Neural crest cell (in vitro differentiated cells): ENCODE results near the gene DBP. TPM values are rescaled to one million over a fixed set of nuclear protein-coding genes. Genes with fewer than 3 reads are reported as not detected.

Source experiments
- DNase-seq: peaks from one replicate; pipeline ENCODE4 v3.0.0; 2021; ENCODE audit warnings: low read depth, mixed read lengths, low spot score
- H3K27ac Mint-ChIP-seq: one replicate; pipeline ENCODE4 v1.8.0; 2021; ENCODE audit warnings: mild to moderate bottlenecking, mixed read lengths; ENCODE audit not compliant: unreplicated experiment
- H3K27me3 Mint-ChIP-seq: 2 replicates; pipeline ENCODE4 v1.8.0; 2021; ENCODE audit warnings: low read depth, mild to moderate bottlenecking, mixed read lengths
- H3K36me3 Mint-ChIP-seq: 2 replicates; pipeline ENCODE4 v1.8.0; 2021; ENCODE audit warnings: low read depth, mild to moderate bottlenecking, mixed read lengths
- H3K4me1 Mint-ChIP-seq: 2 replicates; pipeline ENCODE4 v1.8.0; 2021; ENCODE audit warnings: mixed read lengths
- H3K4me3 Mint-ChIP-seq: one replicate; pipeline ENCODE4 v1.8.0; 2021; ENCODE audit warnings: mild to moderate bottlenecking, mixed read lengths
- H3K9me3 Mint-ChIP-seq: 2 replicates; pipeline ENCODE4 v1.8.0; 2021; ENCODE audit warnings: mixed read lengths
- total RNA-seq: library from RNA; stranded (reverse); gene quantifications from 2 replicates; pipeline ENCODE4 v1.2.1, GENCODE V29; 2021
- TF ChIP-seq, protein P1 (sequence below): fragments of 200-600 bp; sonication (generic); conservative IDR thresholded peaks from 2 replicates; pipeline ENCODE4 v1.5.0; 2021; ENCODE audit warnings: antibody characterized with exemption, mild to moderate bottlenecking

The DBP gene
- total RNA-seq, 1 donor from 2014 or later = 5.2 TPM

- TF ChIP-seq, protein P1, sequence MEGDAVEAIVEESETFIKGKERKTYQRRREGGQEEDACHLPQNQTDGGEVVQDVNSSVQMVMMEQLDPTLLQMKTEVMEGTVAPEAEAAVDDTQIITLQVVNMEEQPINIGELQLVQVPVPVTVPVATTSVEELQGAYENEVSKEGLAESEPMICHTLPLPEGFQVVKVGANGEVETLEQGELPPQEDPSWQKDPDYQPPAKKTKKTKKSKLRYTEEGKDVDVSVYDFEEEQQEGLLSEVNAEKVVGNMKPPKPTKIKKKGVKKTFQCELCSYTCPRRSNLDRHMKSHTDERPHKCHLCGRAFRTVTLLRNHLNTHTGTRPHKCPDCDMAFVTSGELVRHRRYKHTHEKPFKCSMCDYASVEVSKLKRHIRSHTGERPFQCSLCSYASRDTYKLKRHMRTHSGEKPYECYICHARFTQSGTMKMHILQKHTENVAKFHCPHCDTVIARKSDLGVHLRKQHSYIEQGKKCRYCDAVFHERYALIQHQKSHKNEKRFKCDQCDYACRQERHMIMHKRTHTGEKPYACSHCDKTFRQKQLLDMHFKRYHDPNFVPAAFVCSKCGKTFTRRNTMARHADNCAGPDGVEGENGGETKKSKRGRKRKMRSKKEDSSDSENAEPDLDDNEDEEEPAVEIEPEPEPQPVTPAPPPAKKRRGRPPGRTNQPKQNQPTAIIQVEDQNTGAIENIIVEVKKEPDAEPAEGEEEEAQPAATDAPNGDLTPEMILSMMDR = no peak
- Mint-ChIP-seq H3K27me3 (peaks cover 5% of the 10 kb centered on the region), H3K4me3 (peak overlapping the region; percentile 44), H3K9me3 (no peaks in the 10 kb centered on the region), H3K27ac (no peak overlapping the region), H3K36me3 (peaks cover 4% of the 10 kb centered on the region), H3K4me1 (peaks cover 44% of the 10 kb centered on the region)
- no peak for DNase-seq
Measured at GRCh38 chr19:48625891-48626327, 11.3 kb downstream of the DBP start.

GRCh38 chr19:48624791-48625723, 12.1 kb downstream of the DBP start:
- Mint-ChIP-seq H3K4me1 (peaks cover 39% of the 10 kb centered on the region), H3K27me3 (peaks cover 3% of the 10 kb centered on the region), H3K4me3 (peak overlapping the region; percentile 87), H3K27ac (peak overlapping the region; percentile 83), H3K9me3 (no peaks in the 10 kb centered on the region), H3K36me3 (peaks cover 4% of the 10 kb centered on the region)
- TF ChIP-seq, protein P1 = no peak
- no peak for DNase-seq

DNA sequence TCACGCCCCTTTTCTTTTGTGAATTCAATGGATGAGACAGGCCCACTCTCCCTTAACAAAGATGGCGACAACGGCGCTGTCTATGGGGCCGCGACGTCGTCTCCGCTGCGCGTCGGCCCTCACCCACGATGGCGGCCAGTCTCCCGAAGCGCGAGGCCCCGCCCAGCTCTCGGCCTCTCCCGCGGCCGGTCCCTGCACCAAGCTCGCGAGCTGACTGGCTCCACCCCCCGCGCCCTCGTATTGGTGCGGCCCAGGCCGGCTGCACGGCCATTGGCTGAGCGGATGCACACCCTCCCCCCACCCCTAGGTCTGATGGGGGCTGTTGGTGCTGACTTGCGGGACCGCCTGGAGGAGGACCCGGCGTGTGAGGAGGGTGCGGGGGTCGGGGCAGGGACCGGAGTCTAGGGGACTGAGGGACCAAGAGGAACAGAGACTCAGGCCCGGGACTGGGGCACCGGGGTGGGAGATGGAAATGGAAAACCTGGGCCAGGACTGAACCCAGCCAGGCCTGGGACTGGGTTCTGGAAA, 13.0 kb downstream of the DBP start:
- Mint-ChIP-seq H3K9me3 (no peaks in the 10 kb centered on the region), H3K27me3 (peaks cover 1% of the 10 kb centered on the region), H3K27ac (peak overlapping the region; percentile 96), H3K4me1 (peaks cover 44% of the 10 kb centered on the region), H3K36me3 (peaks cover 5% of the 10 kb centered on the region), H3K4me3 (peak overlapping the region; percentile 87)
- TF ChIP-seq, protein P1 = no peak
- DNase-seq = peak; percentile 94

DNA sequence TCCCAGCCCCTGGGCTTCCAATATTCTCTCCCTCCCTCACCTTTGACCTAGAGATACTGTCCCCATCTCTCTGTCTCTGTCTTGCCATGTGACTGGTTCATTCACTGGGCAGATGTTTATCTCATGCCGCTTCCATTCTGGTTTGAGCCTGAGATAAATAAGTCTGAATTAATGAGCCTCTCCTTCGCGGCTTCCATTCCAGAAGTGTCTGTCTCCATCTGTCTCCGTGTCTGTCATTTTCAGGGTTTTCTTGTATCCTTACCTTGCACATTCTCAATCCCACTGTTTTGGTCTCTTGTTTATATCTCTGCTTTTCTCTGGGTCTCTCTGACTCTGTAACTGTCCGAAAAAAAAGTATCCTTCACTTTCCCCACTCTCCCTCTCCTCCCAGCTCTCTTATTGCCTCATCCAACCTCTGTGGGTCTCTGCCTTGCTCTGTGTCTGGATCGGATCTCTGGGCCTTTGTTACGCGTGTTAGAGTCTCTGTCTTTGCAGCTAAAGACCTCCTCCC, 13.6 kb downstream of the DBP start:
- H3K9me3 Mint-ChIP-seq = no peaks in the 10 kb centered on the region
- peak overlapping the region; percentile 96 for H3K27ac Mint-ChIP-seq
- H3K4me1 Mint-ChIP-seq = peaks cover 48% of the 10 kb centered on the region
- peaks cover 3% of the 10 kb centered on the region for H3K27me3 Mint-ChIP-seq
- TF ChIP-seq, protein P1 = no peak
- no peak for DNase-seq
- H3K36me3 Mint-ChIP-seq = peaks cover 9% of the 10 kb centered on the region
- H3K4me3 Mint-ChIP-seq = peak overlapping the region; percentile 87

DNA sequence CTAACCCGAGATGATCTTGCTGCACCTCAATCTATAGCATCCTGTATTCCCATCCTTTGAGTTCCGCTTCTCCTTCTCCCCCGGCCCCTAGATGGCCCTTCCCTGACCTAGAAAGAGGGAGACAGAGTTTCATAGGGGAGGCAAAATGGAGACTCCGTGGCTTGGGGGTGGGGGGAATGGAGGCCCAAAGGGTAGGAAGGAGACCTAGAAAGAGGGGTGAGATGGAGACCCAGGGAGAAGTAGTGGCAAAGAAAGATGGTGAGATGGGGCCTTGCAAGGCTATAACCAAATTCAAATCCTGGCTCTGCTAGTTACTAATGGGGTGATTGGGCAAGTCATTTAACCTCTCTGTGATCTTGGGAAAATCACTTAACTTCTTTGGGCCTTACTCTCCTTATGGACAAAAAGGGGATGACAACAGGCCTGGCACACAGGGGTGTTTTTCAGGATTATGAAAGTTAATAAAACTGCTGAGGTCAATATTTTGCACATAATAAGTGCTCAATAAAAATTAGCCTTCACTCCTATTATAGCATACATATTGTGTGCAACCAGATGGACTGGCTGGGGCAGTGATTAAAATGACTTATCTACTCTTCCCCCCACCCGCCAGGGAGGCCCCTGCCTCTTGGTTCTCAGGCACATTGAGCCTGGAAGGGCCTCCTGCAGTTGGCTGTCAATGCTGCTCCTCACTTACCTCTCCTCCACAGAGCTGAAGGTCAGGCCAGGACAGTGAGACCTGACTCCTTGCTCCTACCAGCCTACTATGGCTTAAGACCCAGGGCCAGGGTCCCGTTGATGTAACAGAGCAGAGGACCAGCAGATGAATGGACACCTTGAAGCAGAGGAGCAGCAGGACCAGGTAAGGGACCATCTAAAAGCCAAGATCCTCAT, 17.2 kb downstream of the DBP start:
- TF ChIP-seq, protein P1 = no peak
- peaks cover 5% of the 10 kb centered on the region for H3K27me3 Mint-ChIP-seq
- H3K4me1 Mint-ChIP-seq = peaks cover 67% of the 10 kb centered on the region
- peak overlapping the region; percentile 100 for H3K27ac Mint-ChIP-seq
- DNase-seq = no peak
- no peaks in the 10 kb centered on the region for H3K9me3 Mint-ChIP-seq
- H3K36me3 Mint-ChIP-seq = peaks cover 20% of the 10 kb centered on the region
- H3K4me3 Mint-ChIP-seq = peak overlapping the region; percentile 96
